IPS-NIHi11 (cell line): ENCODE data around the gene PPP1CB.

Source experiments
- DNase-seq: peaks from one replicate; pipeline ENCODE4 v3.0.0; 2012; ENCODE audit warnings: mixed read lengths, low spot score

The PPP1CB gene

DNA sequence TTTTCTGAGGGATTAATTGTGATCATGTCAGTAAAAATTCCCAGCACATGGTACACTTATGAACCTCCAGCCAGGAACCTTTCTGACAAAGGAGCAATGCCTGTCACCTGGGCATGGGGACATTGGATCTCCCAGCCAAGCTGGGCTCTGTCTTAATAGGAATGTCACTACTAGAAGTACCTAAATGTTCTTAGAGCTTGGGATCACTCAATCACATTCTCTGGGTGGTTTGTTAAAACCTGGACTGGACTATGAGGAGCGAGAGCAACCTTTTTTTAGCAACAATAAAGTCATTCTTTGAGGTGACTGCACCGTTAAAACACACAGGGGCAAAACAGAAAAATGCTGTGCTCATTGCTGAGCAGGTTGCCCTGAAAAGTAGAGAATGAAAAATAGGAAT, 6.4 kb upstream of the PPP1CB start:
- no peak for DNase-seq

DNA sequence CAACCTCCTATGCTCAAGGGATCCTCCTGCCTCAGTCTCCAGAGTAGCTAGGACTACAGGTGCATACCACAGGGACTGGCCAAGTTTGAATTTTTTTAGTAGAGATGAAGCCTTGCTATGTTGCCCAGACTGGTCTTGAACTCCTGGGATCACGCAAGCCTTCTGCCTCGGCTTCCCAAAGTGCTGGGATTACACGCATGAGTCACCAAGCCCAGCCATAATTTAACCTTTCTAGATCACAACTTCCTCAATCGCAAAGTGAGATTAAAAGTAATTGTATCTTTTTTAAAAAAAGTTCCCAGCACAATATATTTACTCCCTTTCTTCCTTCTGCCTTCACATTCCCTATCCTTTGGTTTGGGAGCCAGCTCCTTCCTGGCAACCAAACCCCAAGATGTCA, 5.8 kb upstream of the PPP1CB start:
- DNase-seq = no peak

DNA sequence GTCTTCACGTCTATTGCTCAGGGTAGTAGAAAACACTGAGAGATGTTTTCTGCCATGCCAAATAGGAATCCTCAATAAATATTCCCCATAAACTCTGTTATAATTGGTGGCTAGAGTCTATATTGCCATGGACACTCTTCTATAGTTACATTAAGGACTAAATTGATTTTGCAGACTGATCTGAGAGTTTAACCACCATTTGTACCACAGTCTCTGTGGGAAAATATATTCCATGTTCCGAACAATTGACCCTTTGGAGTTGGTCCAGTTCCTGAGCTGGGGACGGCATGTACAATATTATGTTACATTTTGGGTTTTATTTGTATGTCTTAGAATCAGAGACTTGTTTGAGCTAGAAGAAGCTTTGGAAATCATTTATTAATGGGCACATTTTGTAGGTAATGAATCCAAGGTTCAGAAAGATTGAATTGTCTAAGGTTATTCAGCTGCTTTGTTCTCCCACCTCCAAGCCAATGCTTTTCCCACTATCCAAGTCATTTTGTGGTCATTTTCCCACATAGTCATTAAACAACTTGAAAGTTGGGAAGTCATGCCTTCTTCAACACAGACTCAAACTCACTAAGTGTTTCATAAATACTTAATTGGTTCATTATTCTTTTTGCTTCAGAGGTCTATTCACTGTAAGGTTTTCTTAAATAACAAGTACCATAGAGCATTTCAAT, 5.1 kb upstream of the PPP1CB start:
- no peak for DNase-seq

DNA sequence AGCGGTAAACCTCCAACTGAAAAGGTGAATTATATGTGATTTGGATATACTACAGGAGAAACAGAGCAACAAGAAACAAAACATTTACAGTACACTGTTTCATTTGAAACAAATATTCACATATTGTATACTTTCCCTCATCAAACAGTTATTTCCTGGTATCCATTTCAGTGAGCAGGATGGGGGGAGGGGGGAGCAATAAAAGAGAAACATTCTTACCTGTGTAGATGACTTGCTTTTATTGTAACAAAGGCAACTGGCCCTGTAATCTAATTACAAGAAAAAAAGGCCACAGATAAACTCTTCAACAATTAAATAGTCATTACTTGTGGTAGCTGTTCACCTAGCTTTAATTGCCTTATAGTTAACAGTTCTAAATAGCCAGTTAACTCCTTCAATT, 3.9 kb upstream of the PPP1CB start:
- no peak for DNase-seq

DNA sequence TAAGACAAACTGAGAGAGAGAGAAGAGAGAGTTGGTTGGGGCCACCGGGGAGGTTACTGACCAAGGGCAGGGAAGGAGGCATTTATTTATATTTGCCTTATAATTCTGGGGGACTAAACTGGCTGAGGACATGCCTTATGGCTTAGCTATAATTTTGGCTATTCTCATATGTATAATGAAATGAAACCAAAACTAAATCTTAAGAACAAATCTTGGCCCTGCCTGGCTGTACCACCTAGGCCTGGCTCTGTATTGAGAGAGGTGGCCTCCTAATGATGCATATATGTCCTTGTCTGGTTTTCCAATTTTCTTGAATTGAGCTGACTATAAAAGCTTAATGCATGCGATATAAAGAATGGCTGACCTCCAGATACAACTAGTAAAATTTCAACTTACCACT, 3.5 kb upstream of the PPP1CB start:
- DNase-seq = no peak

DNA sequence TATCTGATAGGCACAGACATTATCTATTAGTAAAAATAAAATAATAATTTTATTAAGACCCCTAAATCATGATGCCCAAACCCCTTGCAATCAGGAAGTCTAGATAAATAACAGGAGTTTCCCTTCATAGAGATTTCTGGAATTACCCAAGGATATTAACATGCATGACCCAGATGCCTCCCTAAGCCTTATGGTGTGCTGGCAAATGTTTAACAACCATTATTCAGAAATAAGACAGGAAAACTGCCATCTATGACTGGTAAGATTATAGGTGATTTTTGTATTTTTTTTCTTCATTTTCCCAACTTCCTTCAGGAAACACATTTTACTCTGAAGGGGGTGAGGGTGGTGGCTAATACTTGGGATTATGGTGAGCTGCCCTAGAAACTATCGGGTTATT, 2.7 kb upstream of the PPP1CB start:
- DNase-seq = no peak

DNA sequence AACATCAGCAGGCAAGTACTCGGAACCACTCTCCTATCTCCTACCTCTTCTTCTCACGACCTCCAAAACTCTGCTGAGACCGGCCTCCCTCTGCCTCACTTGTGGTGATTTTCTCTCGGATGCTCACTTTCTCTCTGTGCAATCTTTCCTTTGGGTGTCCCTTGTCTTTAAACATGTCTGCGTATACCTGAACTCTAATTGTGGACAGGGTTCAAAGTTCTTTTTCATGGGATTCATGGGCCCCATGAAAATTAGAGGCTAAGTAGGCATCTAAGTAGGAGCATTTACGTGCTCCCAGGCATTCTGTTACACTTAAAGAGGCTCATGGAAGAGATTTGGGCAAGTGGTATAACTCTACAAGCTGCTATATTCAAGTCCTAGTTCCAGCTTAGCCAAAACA, 2.1 kb upstream of the PPP1CB start:
- DNase-seq = no peak

DNA sequence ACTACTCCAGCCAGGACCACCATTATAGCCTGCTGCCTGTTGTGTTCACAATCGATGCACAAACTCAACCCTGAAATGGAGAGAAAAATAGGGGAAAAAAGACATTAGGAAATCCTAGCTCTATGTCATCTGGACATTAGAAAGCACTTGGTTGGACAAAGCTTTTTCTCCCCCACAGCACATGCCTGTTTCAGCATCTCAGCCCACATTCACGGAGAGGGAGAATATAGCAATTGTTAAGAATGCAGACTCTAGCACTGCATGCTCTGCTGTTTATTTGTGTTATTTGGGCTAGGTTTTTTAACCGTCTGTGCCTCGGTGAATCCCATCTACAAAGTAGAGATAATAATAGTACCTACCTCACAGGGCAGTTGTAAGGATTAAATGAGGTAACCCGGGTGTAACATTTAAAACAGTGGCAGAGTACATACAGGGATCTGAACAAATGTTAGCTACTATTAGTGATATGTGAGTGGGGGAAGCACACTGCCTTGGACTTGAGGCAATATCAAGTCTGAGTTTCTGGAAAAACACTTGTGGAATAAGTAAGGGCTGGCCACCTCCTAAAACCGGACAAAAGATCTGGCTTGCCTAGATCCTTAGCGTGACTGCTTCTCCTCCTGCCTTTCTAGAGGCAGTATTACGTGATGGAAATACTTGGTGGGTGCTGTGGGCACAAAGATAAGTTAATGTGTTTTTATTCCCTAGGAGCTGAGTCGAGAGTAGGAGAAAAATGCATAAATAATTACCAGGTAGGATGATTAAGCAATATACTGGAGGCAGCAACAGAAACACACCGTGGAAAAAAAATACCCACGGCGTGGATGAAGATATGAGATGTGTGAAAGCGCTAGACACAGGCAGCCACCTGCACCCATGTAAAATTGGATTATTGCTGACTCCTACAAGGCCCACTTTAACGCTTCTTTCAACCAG, 1.0 kb upstream of the PPP1CB start:
- DNase-seq = no peak

DNA sequence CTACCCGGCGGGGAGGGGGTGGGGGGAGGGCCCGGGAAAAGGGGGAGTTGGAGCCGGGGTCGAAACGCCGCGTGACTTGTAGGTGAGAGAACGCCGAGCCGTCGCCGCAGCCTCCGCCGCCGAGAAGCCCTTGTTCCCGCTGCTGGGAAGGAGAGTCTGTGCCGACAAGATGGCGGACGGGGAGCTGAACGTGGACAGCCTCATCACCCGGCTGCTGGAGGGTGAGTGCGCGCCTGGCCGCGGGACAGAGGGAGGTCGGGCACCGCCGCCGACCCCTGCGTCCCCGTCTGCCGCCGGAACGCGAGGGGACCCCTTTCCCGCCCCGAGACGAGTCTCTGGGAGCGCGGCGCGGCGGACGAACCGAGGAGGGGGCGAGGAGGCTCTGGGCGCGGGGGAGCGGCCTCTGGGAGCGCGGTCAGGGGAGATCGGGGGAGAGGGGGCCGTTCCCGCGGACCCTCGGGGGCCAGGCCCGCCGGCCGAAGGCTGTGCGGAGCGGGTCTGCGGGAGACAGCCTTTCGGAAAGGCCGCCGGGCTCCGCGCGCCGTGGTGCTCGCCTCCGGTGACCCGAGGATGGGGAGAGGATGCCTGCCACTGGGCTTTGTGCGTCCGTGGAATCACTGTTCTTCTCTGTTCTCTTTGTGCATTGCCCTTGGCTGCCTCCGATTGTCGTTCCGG, 463 bp downstream of the PPP1CB start:
- no peak for DNase-seq

DNA sequence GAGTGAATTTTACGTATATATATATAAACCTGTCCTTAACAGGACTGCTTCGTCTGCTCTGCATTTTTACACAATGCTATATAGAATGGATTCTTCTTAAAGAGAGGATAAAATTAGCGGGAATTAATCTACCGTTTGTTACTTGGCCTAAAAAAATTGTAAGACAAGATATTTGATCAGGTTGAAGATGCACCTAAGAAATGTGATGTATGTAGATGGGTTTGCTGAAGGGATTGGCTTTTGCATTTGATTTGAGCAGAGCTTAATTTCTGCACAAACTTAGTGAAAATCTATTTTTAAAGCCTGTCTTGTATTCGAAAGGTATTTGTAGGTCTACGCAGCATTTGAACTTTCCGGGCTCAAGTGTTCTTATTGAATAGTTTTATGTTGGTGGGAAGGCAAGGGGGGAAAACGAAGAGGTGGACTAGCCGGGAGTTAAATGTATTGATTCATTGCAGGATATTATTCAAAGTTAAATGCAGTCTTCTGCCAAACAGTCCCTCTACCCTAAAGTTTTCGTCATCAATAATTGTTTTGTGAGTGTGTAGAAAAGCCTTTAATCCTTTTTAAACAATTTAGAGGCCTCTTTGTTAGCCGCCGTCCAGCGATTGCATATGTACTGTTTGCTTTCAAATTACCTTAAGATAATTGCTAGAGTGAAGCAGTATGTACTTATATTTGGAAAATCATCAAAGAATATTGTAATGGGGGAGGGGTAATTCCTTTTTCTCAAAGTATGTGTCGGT, 1.2 kb downstream of the PPP1CB start:
- DNase-seq = no peak

DNA sequence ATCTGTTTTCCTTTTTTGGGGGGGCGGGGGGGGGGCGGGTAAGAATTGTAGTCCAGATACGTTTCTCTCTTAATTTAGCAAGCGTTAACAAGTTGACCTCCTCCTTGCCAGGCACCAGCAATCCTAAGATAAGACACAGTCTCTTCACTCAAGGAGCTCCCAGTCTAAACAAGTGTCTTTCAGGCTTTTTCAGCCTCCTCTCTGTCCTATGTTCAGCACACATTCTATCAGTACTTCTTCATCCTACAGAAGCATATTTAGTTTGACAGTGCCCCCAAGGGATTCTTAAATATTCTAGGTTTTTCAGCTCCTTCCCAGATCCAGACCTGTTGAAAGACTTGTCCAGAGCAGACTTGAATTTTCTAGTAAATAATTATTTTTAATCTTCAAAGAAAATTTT, 2.7 kb downstream of the PPP1CB start:
- no peak for DNase-seq

DNA sequence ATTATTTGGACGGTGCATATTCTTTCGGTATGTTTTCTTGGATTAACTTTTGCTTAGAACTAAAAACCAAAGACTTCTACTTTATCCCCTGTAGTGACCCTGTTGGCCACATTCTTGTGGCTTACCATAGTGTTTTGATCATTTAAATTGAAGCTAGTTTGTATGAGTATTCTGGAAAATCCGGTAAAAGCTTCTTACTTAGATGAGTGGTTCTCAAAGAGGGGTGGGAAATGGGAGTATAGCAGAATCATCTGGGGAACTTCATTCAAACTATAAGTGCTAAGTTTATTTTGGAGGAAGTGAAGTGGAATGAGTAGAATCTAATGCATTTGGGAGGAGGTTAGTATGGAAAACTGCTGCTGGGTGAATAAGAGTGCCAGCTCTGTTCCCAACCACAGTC, 3.8 kb downstream of the PPP1CB start:
- DNase-seq = no peak

DNA sequence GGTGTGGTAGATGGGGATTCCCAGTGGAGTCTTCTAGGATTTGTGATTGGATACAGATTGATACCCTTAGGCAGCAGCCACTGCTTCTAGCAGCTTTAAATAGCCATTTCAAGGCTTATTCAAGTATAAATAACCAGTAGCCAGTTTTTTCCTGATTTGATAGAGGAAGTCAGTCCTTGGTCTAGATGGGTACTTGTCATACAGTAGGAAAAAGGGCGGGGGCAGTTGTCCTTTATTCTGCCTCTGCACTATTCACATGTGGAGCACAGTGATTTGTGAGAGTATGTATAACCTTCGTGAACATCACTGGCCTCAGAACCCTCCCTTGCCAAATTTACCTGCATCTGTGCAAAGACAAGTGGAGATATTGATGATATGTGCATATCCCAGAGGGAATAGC, 6.8 kb downstream of the PPP1CB start:
- DNase-seq = no peak

DNA sequence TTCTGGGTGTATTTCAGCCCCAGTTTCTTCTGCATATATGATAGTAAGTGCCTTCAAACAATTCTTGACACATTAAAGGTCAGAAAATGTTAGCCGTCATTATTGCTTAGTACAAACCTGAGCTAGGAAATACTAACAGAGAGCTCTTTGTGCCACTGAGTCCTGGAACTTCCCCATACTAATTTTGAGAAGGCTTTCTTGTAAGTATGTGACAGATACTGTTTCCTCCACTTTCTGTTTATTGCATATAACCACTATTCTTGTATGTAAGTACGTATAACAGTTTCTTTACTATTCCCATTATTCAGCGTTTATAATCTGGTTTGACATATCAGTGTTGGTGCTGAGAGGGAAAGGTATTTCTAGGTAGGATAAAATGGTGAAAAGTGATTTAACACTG, 9.8 kb downstream of the PPP1CB start:
- DNase-seq = no peak

DNA sequence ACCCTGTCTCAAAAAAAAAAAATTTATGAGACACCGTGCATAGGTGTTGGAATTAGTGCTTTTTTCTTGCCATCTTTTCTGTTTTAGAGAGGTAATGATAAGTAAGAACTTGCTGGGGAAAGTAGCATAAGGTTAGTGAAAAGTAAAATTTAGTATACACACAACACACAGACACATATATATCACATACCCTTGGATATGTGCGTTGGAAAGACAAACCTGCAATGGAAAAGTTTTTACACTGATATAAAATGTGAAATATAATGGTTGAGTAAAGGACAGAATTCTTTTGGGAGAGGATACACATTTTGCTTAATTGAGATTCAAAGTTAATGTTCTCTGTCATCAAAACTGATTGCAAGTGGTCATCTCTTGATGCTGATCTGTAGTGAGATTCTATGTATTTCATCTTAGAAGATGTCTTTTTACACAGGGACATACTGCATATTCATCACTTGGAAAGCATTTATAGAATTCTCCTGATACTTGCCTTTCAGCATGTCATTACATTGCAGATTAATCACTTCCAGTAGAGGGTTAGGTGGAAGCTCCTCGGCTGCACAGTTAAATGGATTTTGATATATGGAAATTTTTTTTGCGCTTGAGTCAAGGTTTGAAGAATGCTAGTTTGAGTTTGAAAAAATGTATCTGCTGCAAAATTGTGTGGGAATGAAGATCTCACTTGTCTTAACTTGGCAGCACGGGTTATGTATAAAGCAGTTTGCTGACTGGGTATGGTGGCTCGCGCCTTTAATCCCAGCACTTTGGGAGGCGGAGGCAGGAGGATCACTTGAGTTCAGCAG, 13.5 kb downstream of the PPP1CB start:
- no peak for DNase-seq

DNA sequence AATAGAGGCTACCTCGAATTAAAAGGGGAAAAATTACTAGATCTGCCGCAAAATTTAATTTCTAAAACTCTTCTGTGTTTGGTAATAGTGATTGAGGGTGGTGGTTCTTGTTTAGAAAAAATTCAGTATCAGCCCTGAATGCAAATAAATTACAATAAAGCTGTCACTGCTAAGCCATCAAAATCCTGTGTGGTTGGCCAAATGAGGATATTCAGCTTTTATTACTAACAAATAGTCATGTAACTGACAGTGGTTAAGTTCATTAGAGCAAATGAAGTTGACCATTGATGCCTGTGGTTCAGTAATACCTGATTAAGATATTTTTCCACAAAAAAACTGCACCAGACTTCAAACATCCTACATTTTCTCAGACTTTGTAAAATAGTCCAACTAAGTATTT, 14.4 kb downstream of the PPP1CB start:
- DNase-seq = no peak

DNA sequence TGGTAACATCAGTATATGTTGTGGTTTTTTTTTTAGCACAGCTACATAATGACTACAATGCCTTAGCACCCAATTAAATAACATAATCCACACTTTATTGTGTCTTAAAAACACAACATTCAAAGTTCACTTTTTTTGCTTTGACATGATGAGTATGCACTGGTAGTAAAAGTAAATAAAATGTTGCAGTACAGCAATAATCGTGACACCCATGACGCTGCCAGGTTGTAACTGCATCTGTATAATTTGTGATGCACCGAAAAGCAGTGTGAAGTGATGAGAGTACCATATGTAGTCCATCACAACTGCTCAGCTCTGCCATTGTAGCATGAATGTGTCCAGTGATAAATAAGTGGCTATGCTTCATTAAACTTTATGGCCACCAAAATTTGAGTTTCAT, 15.7 kb downstream of the PPP1CB start:
- no peak for DNase-seq

DNA sequence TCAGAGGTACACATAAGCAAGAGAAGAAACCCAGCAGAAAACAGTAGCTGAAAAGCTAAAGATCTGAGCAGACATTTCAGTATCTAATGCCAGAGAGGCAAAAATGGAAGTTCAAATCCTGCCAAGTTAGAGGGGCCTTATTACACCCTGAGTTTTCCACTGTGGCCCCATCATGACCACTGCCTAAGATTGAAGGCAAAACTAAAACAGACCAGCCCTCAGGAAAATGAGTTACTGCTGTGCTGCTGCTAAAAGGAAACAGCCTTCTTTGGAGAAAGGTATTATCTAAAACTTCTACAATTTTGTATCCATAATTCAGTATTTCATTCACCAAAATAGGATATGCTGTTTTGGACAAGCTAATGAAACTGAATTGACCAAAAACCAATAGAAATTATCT, 16.8 kb downstream of the PPP1CB start:
- DNase-seq = no peak

DNA sequence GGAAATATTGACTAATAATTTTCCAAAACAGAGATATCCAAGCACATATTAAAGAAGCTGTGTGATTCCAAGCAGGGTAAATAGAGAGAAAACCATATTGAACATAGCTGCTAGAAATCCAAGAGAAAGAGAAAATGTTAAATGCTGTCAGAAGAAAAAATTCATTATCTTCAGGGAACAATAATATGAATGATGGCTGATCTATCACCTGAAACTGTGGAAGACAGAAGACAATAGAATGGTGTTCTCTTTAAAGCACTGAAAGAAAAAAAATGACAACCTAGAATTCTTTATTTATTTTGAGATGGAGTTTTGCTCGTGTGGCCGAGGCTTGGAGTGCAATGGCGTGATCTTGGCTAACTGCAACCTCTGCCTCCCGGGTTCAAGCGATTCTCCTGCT, 17.3 kb downstream of the PPP1CB start:
- DNase-seq = no peak

DNA sequence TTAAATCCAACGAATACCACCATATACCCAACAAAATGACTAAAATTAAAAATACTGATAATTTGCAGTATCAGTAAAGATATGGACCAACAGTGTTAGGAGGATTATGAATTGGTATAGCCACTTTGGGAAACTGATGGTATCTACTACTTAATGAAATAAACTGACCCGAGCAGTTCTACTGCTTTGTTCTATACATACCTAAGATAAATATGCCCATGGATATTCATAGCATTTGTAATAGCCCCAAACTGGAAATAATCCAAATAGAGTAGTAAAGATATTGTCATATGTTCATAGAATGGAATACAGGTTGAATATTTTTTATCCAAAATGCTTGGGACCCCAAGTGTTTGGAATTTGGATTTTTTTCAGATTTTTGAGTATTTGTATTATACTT, 20.7 kb downstream of the PPP1CB start:
- DNase-seq = no peak

DNA sequence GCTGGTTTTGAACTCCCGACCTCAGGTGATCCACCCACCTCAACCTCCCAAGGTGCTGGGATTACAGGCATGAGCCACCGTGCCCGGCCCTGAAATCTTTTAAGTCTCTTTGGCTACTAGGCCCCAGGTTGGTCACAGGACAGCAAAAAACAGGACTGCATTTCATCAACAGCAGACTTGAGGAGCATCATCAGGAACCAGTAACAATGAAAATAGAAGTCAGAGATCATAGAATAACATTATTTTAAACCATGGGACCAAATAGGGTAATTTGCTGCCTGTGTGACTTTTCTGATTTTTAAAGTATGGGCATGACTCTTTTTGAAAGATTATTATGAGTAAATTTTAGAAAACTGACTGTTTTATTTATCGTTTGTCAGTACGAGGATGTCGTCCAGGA, 24.8 kb downstream of the PPP1CB start:
- no peak for DNase-seq

DNA sequence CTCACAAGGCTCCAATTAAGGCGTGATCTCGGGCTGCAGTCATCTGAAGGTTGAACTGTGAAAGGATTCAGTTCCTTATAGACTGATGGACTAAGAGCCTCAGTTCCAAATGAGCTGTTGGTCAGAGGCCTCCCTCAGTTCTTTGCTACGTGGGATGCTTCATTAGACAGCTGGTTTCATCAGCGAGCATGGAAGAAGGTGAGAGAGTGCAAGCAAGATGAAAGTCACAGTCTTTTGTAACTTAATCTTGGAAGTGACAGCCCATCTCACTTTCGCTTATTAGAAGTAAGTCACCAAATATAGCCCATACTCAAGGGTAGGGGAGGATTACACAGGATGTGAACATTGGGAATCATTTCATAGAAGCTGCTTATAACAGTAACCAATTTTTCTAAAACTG, 26.8 kb downstream of the PPP1CB start:
- no peak for DNase-seq
